ENCODE results near the gene SMOC2.

SMOC2 gene

GRCh38 chr6:168624948-168625347 is 184.0 kb downstream of the SMOC2 start:
- DNase-seq (ENCODE audit: low read depth in 3 of 3), result no peak

- no peak for DNase-seq (ENCODE audit: low read depth in 3 of 3)
Observed at GRCh38 chr6:168625602-168626001, 184.6 kb downstream of the SMOC2 start.

- no peak for DNase-seq (ENCODE audit: low read depth in 3 of 3)
Observed at GRCh38 chr6:168626046-168626602, 185.1 kb downstream of the SMOC2 start.

- no peak for DNase-seq (ENCODE audit: low read depth in 3 of 3)
Observed at GRCh38 chr6:168627506-168628175, 186.7 kb downstream of the SMOC2 start.

- DNase-seq (ENCODE audit: low read depth in 3 of 3), result no peak
Observed at GRCh38 chr6:168628176-168628553, 187.2 kb downstream of the SMOC2 start.

- DNase-seq (ENCODE audit: low read depth in 3 of 3), result no peak
Observed at GRCh38 chr6:168628732-168629245, 187.8 kb downstream of the SMOC2 start.

GRCh38 chr6:168631564-168631963 is 190.6 kb downstream of the SMOC2 start:
- no peak for DNase-seq (ENCODE audit: low read depth in 3 of 3)

GRCh38 chr6:168632694-168633093 is 191.7 kb downstream of the SMOC2 start:
- DNase-seq (ENCODE audit: low read depth in 3 of 3), result no peak

- no peak for DNase-seq (ENCODE audit: low read depth in 3 of 3)
Observed at GRCh38 chr6:168634541-168635328, 193.8 kb downstream of the SMOC2 start.

- DNase-seq (ENCODE audit: low read depth in 3 of 3), result no peak
Observed at GRCh38 chr6:168636147-168637004, 195.4 kb downstream of the SMOC2 start.

- no peak for DNase-seq (ENCODE audit: low read depth in 3 of 3)
Observed at GRCh38 chr6:168637834-168638233, 196.8 kb downstream of the SMOC2 start.

- DNase-seq (ENCODE audit: low read depth in 3 of 3), result no peak
Observed at GRCh38 chr6:168638468-168639271, 197.7 kb downstream of the SMOC2 start.

GRCh38 chr6:168640181-168640580 is 199.2 kb downstream of the SMOC2 start:
- DNase-seq (ENCODE audit: low read depth in 3 of 3), result no peak

- no peak for DNase-seq (ENCODE audit: low read depth in 3 of 3)
Observed at GRCh38 chr6:168640768-168641167, 199.8 kb downstream of the SMOC2 start.

- DNase-seq (ENCODE audit: low read depth in 3 of 3), result no peak
Observed at GRCh38 chr6:168641446-168641845, 200.5 kb downstream of the SMOC2 start.

GRCh38 chr6:168643401-168643800 is 202.4 kb downstream of the SMOC2 start:
- no peak for DNase-seq (ENCODE audit: low read depth in 3 of 3)

- DNase-seq (ENCODE audit: low read depth in 3 of 3), result no peak
Observed at GRCh38 chr6:168645326-168645725, 204.3 kb downstream of the SMOC2 start.

GRCh38 chr6:168647271-168647670 is 206.3 kb downstream of the SMOC2 start:
- no peak for DNase-seq (ENCODE audit: low read depth in 3 of 3)

- DNase-seq (ENCODE audit: low read depth in 3 of 3), result no peak
Observed at GRCh38 chr6:168648240-168649125, 207.5 kb downstream of the SMOC2 start.

- DNase-seq (ENCODE audit: low read depth in 3 of 3), result no peak
Observed at GRCh38 chr6:168649209-168649608, 208.2 kb downstream of the SMOC2 start.

Measured in stimulated activated CD4-positive, alpha-beta T cell treated with anti-CD3 and anti-CD28 coated beads, TNF-alpha, amount 100 ng/mL, for 24 hours (primary cell).